HCT116 (cell line): ENCODE data around the gene EIF1AY. TPM values are rescaled to one million over a fixed set of nuclear protein-coding genes. Genes with fewer than 3 reads are reported as not detected.

ENCODE experiments used
- ATAC-seq: fragments of 200-7000 bp; cut with Tn5 transposase; 2 replicates; pipeline ENCODE4 v1.9.1; 2020; ENCODE audit warnings: mild to moderate bottlenecking, moderate library complexity
- BruUV-seq: library from RNA; stranded (reverse); fragments of 400-500 nt; replicated peaks from 2 replicates; lab custom pipeline; 2021; lab: Mats Ljungman, UMichigan
- CTCF ChIA-PET: fragments of 300-600 bp; sonication (Branson Sonifier 250); formaldehyde crosslinking; loops from one replicate; lab custom pipeline; 2021; ENCODE audit warnings: antibody characterized with exemption; lab: Charles Lee
- POLR2A ChIA-PET: fragments of 300-600, 350-600 bp; sonication (Branson Sonifier 250); formaldehyde crosslinking; loops from one replicate; lab custom pipeline; 2021; ENCODE audit warnings: antibody characterized with exemption; lab: Charles Lee
- RAD21 ChIA-PET, 2 experiments: fragments of 300-600 bp; sonication (Branson Sonifier 250); formaldehyde crosslinking; loops; one replicate each; lab custom pipeline; 2023; ENCODE audit warnings: low total read pairs in 2 of 2; ENCODE audit not compliant: uncharacterized antibody in 2 of 2, unreplicated experiment in 2 of 2, low non-redundant PET in 1 of 2; lab: Charles Lee
- DNase-seq: peaks from one replicate; pipeline ENCODE4 v3.0.0-alpha.2; 2010; ENCODE audit warnings: low read depth, low spot score
- H2AFZ ChIP-seq: fragments of 200-600 bp; shearing (Covaris generic), sonication (generic); 2 replicates; pipeline ENCODE4 v1.6.1; 2017; ENCODE audit warnings: low read depth, mixed run types, mixed read lengths, antibody characterized with exemption, low read length; ENCODE audit not compliant: poor library complexity, severe bottlenecking
- H3K27ac ChIP-seq: 2 replicates; pipeline ENCODE4 v1.5.1; 2012; ENCODE audit warnings: low read depth, low read length
- H3K27me3 ChIP-seq: fragments of 200-600 bp; sonication (generic); 2 replicates; pipeline ENCODE4 v1.6.1; 2016; ENCODE audit warnings: mixed run types, low read length, mixed read lengths; ENCODE audit not compliant: insufficient read depth
- H3K36me3 ChIP-seq, 2 experiments: fragments of 200-500 bp in 1 of 2; fragments of 200-600 bp in 1 of 2; sonication (Bioruptor generic) in 1 of 2; sonication (generic) in 1 of 2; 2 replicates each; pipeline versions ENCODE4 v1.5.1 to v1.6.1; 2014 to 2016; ENCODE audit warnings: low read length in 2 of 2, inconsistent platforms in 1 of 2, mixed read lengths in 1 of 2, mixed run types in 1 of 2; ENCODE audit not compliant: insufficient read depth in 2 of 2, control insufficient read depth in 1 of 2
- H3K4me1 ChIP-seq, 2 experiments: fragments of 200-600 bp in 1 of 2; sonication (generic) in 1 of 2; 2 replicates each; pipeline versions ENCODE4 v1.5.1 to v1.6.1; 2012 to 2017; ENCODE audit warnings: low read length in 2 of 2, inconsistent platforms in 1 of 2, mild to moderate bottlenecking in 1 of 2, mixed read lengths in 1 of 2, mixed run types in 1 of 2, moderate library complexity in 1 of 2; ENCODE audit not compliant: insufficient read depth in 2 of 2, control insufficient read depth in 1 of 2
- H3K4me2 ChIP-seq: fragments of 200-600 bp; sonication (generic); 2 replicates; pipeline ENCODE4 v1.6.1; 2017; ENCODE audit warnings: mixed run types, low read length, mixed read lengths
- H3K4me3 ChIP-seq, 2 experiments: fragments of 200-600 bp in 1 of 2; sonication (generic) in 1 of 2; replicated peaks in 1 of 2; 2 replicates each; pipeline ENCODE4 v1.5.1; 2011 to 2016; ENCODE audit warnings: low read length in 2 of 2, control low read depth in 1 of 2, low read depth in 1 of 2, mild to moderate bottlenecking in 1 of 2, mixed read lengths in 1 of 2, mixed run types in 1 of 2
- H3K79me2 ChIP-seq: fragments of 200-600 bp; sonication (generic); 2 replicates; pipeline ENCODE4 v1.6.1; 2017; ENCODE audit warnings: mild to moderate bottlenecking, mixed run types, low read length, moderate library complexity, mixed read lengths; ENCODE audit not compliant: insufficient read depth
- H3K9ac ChIP-seq: fragments of 200-600 bp; sonication (generic); 2 replicates; pipeline ENCODE4 v1.6.1; 2016; ENCODE audit warnings: low read length, mixed read lengths
- H3K9me2 ChIP-seq: fragments of 200-600 bp; sonication (generic), shearing (Covaris generic); 2 replicates; pipeline ENCODE4 v1.6.1; 2017; ENCODE audit warnings: mixed run types, mild to moderate bottlenecking, moderate library complexity; ENCODE audit not compliant: insufficient read depth
- H3K9me3 ChIP-seq, 2 experiments: fragments of 200-500 bp in 1 of 2; fragments of 200-600 bp in 1 of 2; sonication (Bioruptor generic) in 1 of 2; sonication (generic) in 1 of 2; 2 replicates each; pipeline ENCODE4 v1.6.1; 2014 to 2017; ENCODE audit warnings: low read length in 2 of 2, mixed read lengths in 2 of 2, inconsistent platforms in 1 of 2, low read depth in 1 of 2, mild to moderate bottlenecking in 1 of 2, mixed run types in 1 of 2, moderate library complexity in 1 of 2; ENCODE audit not compliant: control insufficient read depth in 1 of 2, insufficient read depth in 1 of 2
- H4K20me1 ChIP-seq: fragments of 200-600 bp; sonication (generic), shearing (Covaris generic); 2 replicates; pipeline ENCODE4 v1.6.1; 2017; ENCODE audit warnings: mixed run types, mild to moderate bottlenecking, moderate library complexity; ENCODE audit not compliant: insufficient read depth
- CBX3 ChIP-seq: IDR thresholded peaks from 2 replicates; pipeline ENCODE4 v1.6.1; 2012; ENCODE audit warnings: low read depth
- CEBPB ChIP-seq: IDR thresholded peaks from 2 replicates; pipeline ENCODE4 v1.6.1; 2012; ENCODE audit warnings: low read depth
- ELF1 ChIP-seq: IDR thresholded peaks from 2 replicates; pipeline ENCODE4 v1.6.1; 2012; ENCODE audit warnings: low read depth, borderline replicate concordance
- EZH2 ChIP-seq: fragments of 200-600 bp; sonication (generic); IDR thresholded peaks from 2 replicates; pipeline ENCODE4 v1.6.1; 2017; ENCODE audit warnings: antibody characterized with exemption, mixed run types
- EZH2phosphoT487 ChIP-seq: fragments of 200-600 bp; IDR thresholded peaks from 2 replicates; pipeline ENCODE4 v1.6.1; 2018; ENCODE audit warnings: antibody characterized with exemption, borderline replicate concordance
- FOSL1 ChIP-seq: IDR thresholded peaks from 2 replicates; pipeline ENCODE4 v1.6.1; 2012; ENCODE audit warnings: low read depth
- JUND ChIP-seq: IDR thresholded peaks from 2 replicates; pipeline ENCODE4 v1.6.1; 2012
- POLR2A ChIP-seq: IDR thresholded peaks from 2 replicates; pipeline ENCODE4 v1.7.0; 2011; ENCODE audit warnings: borderline replicate concordance; ENCODE audit not compliant: insufficient read depth, insufficient read length; ENCODE audit errors: extremely low read depth
- POLR2AphosphoS5 ChIP-seq: IDR thresholded peaks from 2 replicates; pipeline ENCODE4 v1.6.1; 2011; ENCODE audit warnings: mild to moderate bottlenecking, low read depth, low read length, moderate library complexity
- RAD21 ChIP-seq: IDR thresholded peaks from 2 replicates; pipeline ENCODE4 v1.6.1; 2012; ENCODE audit warnings: low read depth, mild to moderate bottlenecking
- SP1 ChIP-seq: IDR thresholded peaks from 2 replicates; pipeline ENCODE4 v1.6.1; 2012; ENCODE audit warnings: low read depth
- SRF ChIP-seq: IDR thresholded peaks from 2 replicates; pipeline ENCODE4 v1.6.1; 2012; ENCODE audit warnings: low read depth
- TCF7L2 ChIP-seq: IDR thresholded peaks from 2 replicates; pipeline ENCODE4 v1.7.0; 2011; ENCODE audit warnings: borderline replicate concordance, inconsistent platforms; ENCODE audit not compliant: insufficient read depth, insufficient read length; ENCODE audit errors: extremely low read depth
- YY1 ChIP-seq: IDR thresholded peaks from 2 replicates; pipeline ENCODE4 v1.6.1; 2011; ENCODE audit warnings: low read length, low read depth, moderate library complexity, mild to moderate bottlenecking; ENCODE audit not compliant: insufficient replicate concordance; ENCODE audit errors: extremely low read depth
- ZFX ChIP-seq: fragments of 450-650 bp; IDR thresholded peaks from 2 replicates; pipeline ENCODE4 v1.6.1; 2017
- ZNF274 ChIP-seq: fragments of 200-500 bp; sonication (Bioruptor generic); IDR thresholded peaks from 2 replicates; pipeline ENCODE4 v1.6.1; 2014; ENCODE audit warnings: mild to moderate bottlenecking, low read depth, low read length, inconsistent platforms
- intact Hi-C: fragments of 100-400 bp; cut with micrococcal nuclease; formaldehyde crosslinking; loops from 2 replicates; pipeline ENCODE4 v1.10.0; 2022
- total RNA-seq: library from RNA; stranded (reverse); gene quantifications from one replicate; pipeline ENCODE4 v1.2.1, GENCODE V29; 2021; ENCODE audit not compliant: unreplicated experiment
- TF ChIP-seq, protein P1 (sequence below): IDR thresholded peaks from 2 replicates; pipeline ENCODE4 v1.6.1; 2012; ENCODE audit warnings: low read depth
- TF ChIP-seq, protein P2 (sequence below): IDR thresholded peaks from 2 replicates; pipeline ENCODE4 v1.6.1; 2012
- TF ChIP-seq, protein P3 (sequence below), 3 experiments: fragments of 200-600 bp in 1 of 3; sonication (generic) in 1 of 3; IDR thresholded peaks in 2 of 3; conservative IDR thresholded peaks in 1 of 3; 2 replicates each; pipeline ENCODE4 v1.5.1; 2012 to 2017; ENCODE audit warnings: low read depth in 2 of 3, low read length in 2 of 3, antibody characterized with exemption in 1 of 3, borderline replicate concordance in 1 of 3, control low read depth in 1 of 3, mild to moderate bottlenecking in 1 of 3, mixed read lengths in 1 of 3, mixed run types in 1 of 3, moderate library complexity in 1 of 3; ENCODE audit not compliant: insufficient read depth in 1 of 3
- TF ChIP-seq, protein P4 (sequence below): IDR thresholded peaks from 2 replicates; pipeline ENCODE4 v1.6.1; 2012

Gene EIF1AY
- total RNA-seq, 1 experiment from 2014 or later = 16.9 TPM

DNA sequence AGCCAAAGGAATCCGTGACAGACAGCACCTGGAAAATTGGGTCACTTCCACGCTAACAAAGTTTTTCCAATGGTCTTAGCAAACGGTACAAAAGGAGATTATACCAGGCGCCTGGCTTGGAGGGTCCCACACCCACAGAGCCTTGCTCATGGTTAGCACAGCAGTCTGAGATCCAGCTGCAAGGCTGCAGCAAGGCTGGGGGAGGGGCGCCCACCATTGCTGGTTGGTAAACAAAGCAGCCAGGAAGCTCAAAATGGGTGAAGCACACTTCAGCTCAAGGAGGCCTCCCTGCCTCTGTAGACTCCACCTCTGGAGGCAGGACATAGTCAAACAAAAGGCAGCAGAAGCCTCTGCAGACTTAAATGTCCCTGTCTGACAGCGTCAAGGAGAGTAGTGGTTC lies 47.1 kb upstream of the EIF1AY start:
- no peak overlapping the region for H3K4me3 ChIP-seq
- no peaks in the 10 kb centered on the region for H3K36me3 ChIP-seq
- no peaks in the 10 kb centered on the region for H3K4me1 ChIP-seq
- DNase-seq = no peak
- BruUV-seq = no TSS peak
- H3K9ac ChIP-seq = no peak overlapping the region
- H3K9me2 ChIP-seq = no peaks in the 10 kb centered on the region
- no peaks in the 10 kb centered on the region for H3K9me3 ChIP-seq
- ChIA-PET POLR2A (no interaction called here), RAD21 (no interaction called here), CTCF (no interaction called here)
- H3K79me2 ChIP-seq = no peaks in the 10 kb centered on the region
- no peak for ATAC-seq
- intact Hi-C loops = no loop called here
- H3K27me3 ChIP-seq = no peaks in the 10 kb centered on the region
- H4K20me1 ChIP-seq = no peaks in the 10 kb centered on the region
- no peak overlapping the region for H3K27ac ChIP-seq
- no peak overlapping the region for H2AFZ ChIP-seq
- TF ChIP-seq POLR2AphosphoS5 (no peak), SP1 (no peak), ELF1 (no peak), RAD21 (no peak), EZH2phosphoT487 (no peak), CEBPB (no peak), CBX3 (no peak), POLR2A (no peak), SRF (no peak), ZNF274 (no peak), TCF7L2 (no peak), JUND (no peak), YY1 (no peak), FOSL1 (no peak), ZFX (no peak), EZH2 (no peak)
- TF ChIP-seq, protein P1, sequence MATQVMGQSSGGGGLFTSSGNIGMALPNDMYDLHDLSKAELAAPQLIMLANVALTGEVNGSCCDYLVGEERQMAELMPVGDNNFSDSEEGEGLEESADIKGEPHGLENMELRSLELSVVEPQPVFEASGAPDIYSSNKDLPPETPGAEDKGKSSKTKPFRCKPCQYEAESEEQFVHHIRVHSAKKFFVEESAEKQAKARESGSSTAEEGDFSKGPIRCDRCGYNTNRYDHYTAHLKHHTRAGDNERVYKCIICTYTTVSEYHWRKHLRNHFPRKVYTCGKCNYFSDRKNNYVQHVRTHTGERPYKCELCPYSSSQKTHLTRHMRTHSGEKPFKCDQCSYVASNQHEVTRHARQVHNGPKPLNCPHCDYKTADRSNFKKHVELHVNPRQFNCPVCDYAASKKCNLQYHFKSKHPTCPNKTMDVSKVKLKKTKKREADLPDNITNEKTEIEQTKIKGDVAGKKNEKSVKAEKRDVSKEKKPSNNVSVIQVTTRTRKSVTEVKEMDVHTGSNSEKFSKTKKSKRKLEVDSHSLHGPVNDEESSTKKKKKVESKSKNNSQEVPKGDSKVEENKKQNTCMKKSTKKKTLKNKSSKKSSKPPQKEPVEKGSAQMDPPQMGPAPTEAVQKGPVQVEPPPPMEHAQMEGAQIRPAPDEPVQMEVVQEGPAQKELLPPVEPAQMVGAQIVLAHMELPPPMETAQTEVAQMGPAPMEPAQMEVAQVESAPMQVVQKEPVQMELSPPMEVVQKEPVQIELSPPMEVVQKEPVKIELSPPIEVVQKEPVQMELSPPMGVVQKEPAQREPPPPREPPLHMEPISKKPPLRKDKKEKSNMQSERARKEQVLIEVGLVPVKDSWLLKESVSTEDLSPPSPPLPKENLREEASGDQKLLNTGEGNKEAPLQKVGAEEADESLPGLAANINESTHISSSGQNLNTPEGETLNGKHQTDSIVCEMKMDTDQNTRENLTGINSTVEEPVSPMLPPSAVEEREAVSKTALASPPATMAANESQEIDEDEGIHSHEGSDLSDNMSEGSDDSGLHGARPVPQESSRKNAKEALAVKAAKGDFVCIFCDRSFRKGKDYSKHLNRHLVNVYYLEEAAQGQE = no peak
- TF ChIP-seq, protein P2, sequence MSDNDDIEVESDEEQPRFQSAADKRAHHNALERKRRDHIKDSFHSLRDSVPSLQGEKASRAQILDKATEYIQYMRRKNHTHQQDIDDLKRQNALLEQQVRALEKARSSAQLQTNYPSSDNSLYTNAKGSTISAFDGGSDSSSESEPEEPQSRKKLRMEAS = no peak
- TF ChIP-seq, protein P3, sequence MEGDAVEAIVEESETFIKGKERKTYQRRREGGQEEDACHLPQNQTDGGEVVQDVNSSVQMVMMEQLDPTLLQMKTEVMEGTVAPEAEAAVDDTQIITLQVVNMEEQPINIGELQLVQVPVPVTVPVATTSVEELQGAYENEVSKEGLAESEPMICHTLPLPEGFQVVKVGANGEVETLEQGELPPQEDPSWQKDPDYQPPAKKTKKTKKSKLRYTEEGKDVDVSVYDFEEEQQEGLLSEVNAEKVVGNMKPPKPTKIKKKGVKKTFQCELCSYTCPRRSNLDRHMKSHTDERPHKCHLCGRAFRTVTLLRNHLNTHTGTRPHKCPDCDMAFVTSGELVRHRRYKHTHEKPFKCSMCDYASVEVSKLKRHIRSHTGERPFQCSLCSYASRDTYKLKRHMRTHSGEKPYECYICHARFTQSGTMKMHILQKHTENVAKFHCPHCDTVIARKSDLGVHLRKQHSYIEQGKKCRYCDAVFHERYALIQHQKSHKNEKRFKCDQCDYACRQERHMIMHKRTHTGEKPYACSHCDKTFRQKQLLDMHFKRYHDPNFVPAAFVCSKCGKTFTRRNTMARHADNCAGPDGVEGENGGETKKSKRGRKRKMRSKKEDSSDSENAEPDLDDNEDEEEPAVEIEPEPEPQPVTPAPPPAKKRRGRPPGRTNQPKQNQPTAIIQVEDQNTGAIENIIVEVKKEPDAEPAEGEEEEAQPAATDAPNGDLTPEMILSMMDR (IDR thresholded peaks at IDR 0.05 in 2 of 3, conservative IDR thresholded peaks at IDR 0.05 in 1 of 3; ENCODE audit: borderline replicate concordance in 1 of 3, insufficient read depth in 1 of 3, low read depth in 2 of 3, low read length in 2 of 3) = no peak
- TF ChIP-seq, protein P4, sequence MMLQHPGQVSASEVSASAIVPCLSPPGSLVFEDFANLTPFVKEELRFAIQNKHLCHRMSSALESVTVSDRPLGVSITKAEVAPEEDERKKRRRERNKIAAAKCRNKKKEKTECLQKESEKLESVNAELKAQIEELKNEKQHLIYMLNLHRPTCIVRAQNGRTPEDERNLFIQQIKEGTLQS = no peak
- no peak overlapping the region for H3K4me2 ChIP-seq
